Type B pancreatic cell (in vitro differentiated cells): ENCODE data around the gene ADGRG3. TPM values are rescaled to one million over a fixed set of nuclear protein-coding genes. Genes with fewer than 3 reads are reported as not detected.

Experiments used
- DNase-seq: peaks from one replicate; pipeline ENCODE4 v3.0.0; 2021; ENCODE audit warnings: mixed read lengths; ENCODE audit not compliant: unreplicated experiment; ENCODE audit errors: extremely low spot score
- H3K27ac Mint-ChIP-seq: 2 replicates; pipeline ENCODE4 v1.8.0; 2021; ENCODE audit warnings: mild to moderate bottlenecking, mixed read lengths
- H3K27me3 Mint-ChIP-seq: 2 replicates; pipeline ENCODE4 v1.8.0; 2021; ENCODE audit warnings: mixed read lengths
- H3K36me3 Mint-ChIP-seq: 2 replicates; pipeline ENCODE4 v1.8.0; 2021; ENCODE audit warnings: mixed read lengths
- H3K4me1 Mint-ChIP-seq: one replicate; pipeline ENCODE4 v1.8.0; 2021; ENCODE audit warnings: mixed read lengths; ENCODE audit not compliant: unreplicated experiment
- H3K4me3 Mint-ChIP-seq: 2 replicates; pipeline ENCODE4 v1.8.0; 2021; ENCODE audit warnings: mild to moderate bottlenecking, mixed read lengths
- H3K9me3 Mint-ChIP-seq: 2 replicates; pipeline ENCODE4 v1.8.0; 2021; ENCODE audit warnings: mixed read lengths
- CTCF ChIP-seq: fragments of 200-600 bp; sonication (generic); conservative IDR thresholded peaks from 2 replicates; pipeline ENCODE4 v1.5.0; 2021; ENCODE audit warnings: antibody characterized with exemption, mild to moderate bottlenecking
- total RNA-seq: library from RNA; stranded (reverse); gene quantifications from 2 replicates; pipeline ENCODE4 v1.2.1, GENCODE V29; 2021; ENCODE audit warnings: low replicate concordance

ADGRG3 gene
- total RNA-seq, 1 donor from 2014 or later = not detected

- Mint-ChIP-seq H3K4me1 (peaks cover 22% of the 10 kb centered on the region), H3K27ac (no peak overlapping the region), H3K4me3 (no peak overlapping the region), H3K9me3 (no peaks in the 10 kb centered on the region), H3K27me3 (peaks cover 6% of the 10 kb centered on the region), H3K36me3 (no peaks in the 10 kb centered on the region)
- TF ChIP-seq CTCF = no peak
- no peak for DNase-seq
These were observed 8.5 kb downstream of the ADGRG3 start for GRCh38 chr16:57676553-57677085.

GRCh38 chr16:57677622-57678369, 9.7 kb downstream of the ADGRG3 start:
- peaks cover 24% of the 10 kb centered on the region for H3K4me1 Mint-ChIP-seq

DNA sequence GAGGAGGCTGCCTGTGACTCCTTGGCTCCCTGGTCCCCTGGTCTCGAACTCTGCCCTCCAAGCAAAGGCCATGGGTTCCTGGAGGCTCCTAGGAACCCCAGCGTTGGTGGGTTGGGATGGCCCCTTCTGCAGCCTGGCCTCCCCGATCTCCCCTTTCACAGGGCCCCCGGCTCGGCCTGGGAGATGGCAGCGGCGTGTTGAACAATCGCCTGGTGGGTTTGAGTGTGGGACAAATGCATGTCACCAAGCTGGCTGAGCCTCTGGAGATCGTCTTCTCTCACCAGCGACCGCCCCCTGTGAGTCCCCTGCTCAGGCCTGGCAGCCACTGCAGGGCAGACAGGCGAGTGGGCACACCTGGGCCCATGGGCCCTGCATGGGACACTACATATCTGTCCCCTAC, 10.9 kb downstream of the ADGRG3 start:
- H3K4me1 Mint-ChIP-seq = peaks cover 25% of the 10 kb centered on the region
- no peak overlapping the region for H3K4me3 Mint-ChIP-seq
- peaks cover under 1% of the 10 kb centered on the region for H3K27me3 Mint-ChIP-seq
- H3K9me3 Mint-ChIP-seq = no peaks in the 10 kb centered on the region
- no peak for TF ChIP-seq CTCF
- H3K36me3 Mint-ChIP-seq = no peaks in the 10 kb centered on the region
- DNase-seq = no peak
- H3K27ac Mint-ChIP-seq = no peak overlapping the region

More at GRCh38 chr16:57677622-57678369, 9.7 kb downstream of the ADGRG3 start:
- Mint-ChIP-seq H3K9me3 (no peaks in the 10 kb centered on the region), H3K36me3 (no peaks in the 10 kb centered on the region), H3K27me3 (peaks cover 6% of the 10 kb centered on the region), H3K27ac (no peak overlapping the region), H3K4me3 (no peak overlapping the region)
- no peak for DNase-seq
- no peak for TF ChIP-seq CTCF

DNA sequence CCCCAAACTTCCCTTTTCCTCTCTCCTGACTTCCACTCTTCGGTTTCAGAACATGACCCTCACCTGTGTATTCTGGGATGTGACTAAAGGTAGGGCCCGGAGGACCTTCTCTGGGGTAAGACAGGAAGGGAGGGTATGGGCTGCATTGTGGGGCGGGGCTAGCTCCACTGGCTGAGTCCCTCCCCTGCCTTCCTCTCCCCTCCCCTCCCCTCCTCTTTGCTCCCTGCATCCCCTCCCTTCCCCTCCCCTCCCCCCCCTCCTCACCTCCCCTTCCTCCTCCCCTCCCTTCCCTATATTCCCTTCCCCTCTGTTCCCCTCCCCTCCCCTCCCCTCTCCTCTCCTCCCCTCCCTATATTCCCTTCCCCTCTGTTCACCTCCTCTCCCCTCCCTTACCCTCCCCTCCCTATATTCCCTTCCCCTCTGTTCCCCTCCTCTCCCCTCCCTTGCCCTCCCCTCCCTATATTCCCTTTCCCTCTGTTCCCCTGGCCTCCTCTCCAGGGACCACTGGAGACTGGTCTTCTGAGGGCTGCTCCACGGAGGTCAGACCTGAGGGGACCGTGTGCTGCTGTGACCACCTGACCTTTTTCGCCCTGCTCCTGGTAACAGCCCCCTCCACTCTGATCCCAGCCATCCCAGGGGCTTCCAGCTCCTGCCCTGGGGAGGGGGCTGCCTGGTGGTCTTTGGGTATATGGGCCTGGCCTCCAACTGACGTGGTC, 11.8 kb downstream of the ADGRG3 start:
- TF ChIP-seq CTCF = no peak
- Mint-ChIP-seq H3K4me1 (peaks cover 24% of the 10 kb centered on the region), H3K9me3 (no peaks in the 10 kb centered on the region), H3K4me3 (no peak overlapping the region), H3K27me3 (no peaks in the 10 kb centered on the region), H3K27ac (no peak overlapping the region), H3K36me3 (no peaks in the 10 kb centered on the region)
- no peak for DNase-seq

- no peaks in the 10 kb centered on the region for H3K36me3 Mint-ChIP-seq
- H3K4me3 Mint-ChIP-seq = no peak overlapping the region
- H3K27me3 Mint-ChIP-seq = no peaks in the 10 kb centered on the region
- TF ChIP-seq CTCF = no peak
- no peaks in the 10 kb centered on the region for H3K9me3 Mint-ChIP-seq
- H3K4me1 Mint-ChIP-seq = peaks cover 19% of the 10 kb centered on the region
- no peak for DNase-seq
- H3K27ac Mint-ChIP-seq = no peak overlapping the region
These were observed 12.8 kb downstream of the ADGRG3 start for GRCh38 chr16:57680842-57681375.
